ENCODE measurements around the gene PSMG3.

The PSMG3 gene

GRCh38 chr7:1591876-1592275, 22.0 kb upstream of the PSMG3 start:
- no peak overlapping the region for H3K4me3 ChIP-seq (ENCODE audit: low read depth, low read length)
- no peak for TF ChIP-seq CTCF (IDR thresholded peaks at IDR 0.05; ENCODE audit: low read depth, low read length)

GRCh38 chr7:1591396-1591795, 21.6 kb upstream of the PSMG3 start:
- TF ChIP-seq CTCF (IDR thresholded peaks at IDR 0.05; ENCODE audit: low read depth, low read length) = no peak
- H3K4me3 ChIP-seq (ENCODE audit: low read depth, low read length) = no peak overlapping the region

GRCh38 chr7:1590887-1591286, 21.1 kb upstream of the PSMG3 start:
- no peak for TF ChIP-seq CTCF (IDR thresholded peaks at IDR 0.05; ENCODE audit: low read depth, low read length)
- no peak overlapping the region for H3K4me3 ChIP-seq (ENCODE audit: low read depth, low read length)

DNA sequence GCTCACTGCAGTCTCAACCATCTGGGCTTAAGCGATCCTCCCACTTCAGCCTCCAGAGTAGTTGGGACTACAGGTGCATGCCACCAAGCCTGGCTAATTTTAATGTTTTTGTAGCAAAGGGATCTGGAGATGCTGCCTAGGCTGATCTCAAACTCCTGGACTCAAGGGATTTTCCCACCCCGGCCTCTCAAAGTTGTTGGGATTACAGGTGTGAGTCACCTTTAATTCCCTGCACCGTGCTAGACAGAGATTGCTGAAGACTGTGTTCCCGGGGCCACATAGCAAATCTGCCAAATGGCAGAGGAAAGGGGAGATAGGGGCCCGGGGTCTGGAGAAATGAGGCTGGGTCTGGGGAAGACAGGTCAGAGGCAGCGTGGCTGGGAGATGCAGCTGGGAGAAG, 20.6 kb upstream of the PSMG3 start:
- TF ChIP-seq CTCF (IDR thresholded peaks at IDR 0.05; ENCODE audit: low read depth, low read length) = no peak
- H3K4me3 ChIP-seq (ENCODE audit: low read depth, low read length) = no peak overlapping the region

DNA sequence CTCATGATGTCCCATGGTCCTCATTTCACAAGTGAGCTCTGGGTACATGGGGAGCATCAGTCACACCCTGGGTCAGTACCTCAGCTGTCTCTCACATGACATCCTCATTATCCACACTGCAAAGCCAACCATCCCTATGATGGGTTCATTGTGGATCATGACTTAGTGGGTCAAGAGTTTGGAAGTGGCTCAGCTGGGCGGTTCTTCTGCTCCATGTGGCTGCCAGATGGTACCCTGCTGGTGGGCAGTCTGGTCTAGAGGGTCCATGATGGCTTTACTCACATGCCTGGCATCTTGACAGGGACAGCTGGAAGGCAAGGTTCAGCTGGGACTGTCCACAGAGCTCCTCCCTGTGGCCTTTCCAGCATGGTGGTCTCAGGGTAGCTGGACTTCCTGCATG, 19.1 kb upstream of the PSMG3 start:
- no peak for TF ChIP-seq CTCF (IDR thresholded peaks at IDR 0.05; ENCODE audit: low read depth, low read length)
- no peak overlapping the region for H3K4me3 ChIP-seq (ENCODE audit: low read depth, low read length)

- no peak for TF ChIP-seq CTCF (IDR thresholded peaks at IDR 0.05; ENCODE audit: low read depth, low read length)
These were observed 17.9 kb upstream of the PSMG3 start for GRCh38 chr7:1587738-1588137.

DNA sequence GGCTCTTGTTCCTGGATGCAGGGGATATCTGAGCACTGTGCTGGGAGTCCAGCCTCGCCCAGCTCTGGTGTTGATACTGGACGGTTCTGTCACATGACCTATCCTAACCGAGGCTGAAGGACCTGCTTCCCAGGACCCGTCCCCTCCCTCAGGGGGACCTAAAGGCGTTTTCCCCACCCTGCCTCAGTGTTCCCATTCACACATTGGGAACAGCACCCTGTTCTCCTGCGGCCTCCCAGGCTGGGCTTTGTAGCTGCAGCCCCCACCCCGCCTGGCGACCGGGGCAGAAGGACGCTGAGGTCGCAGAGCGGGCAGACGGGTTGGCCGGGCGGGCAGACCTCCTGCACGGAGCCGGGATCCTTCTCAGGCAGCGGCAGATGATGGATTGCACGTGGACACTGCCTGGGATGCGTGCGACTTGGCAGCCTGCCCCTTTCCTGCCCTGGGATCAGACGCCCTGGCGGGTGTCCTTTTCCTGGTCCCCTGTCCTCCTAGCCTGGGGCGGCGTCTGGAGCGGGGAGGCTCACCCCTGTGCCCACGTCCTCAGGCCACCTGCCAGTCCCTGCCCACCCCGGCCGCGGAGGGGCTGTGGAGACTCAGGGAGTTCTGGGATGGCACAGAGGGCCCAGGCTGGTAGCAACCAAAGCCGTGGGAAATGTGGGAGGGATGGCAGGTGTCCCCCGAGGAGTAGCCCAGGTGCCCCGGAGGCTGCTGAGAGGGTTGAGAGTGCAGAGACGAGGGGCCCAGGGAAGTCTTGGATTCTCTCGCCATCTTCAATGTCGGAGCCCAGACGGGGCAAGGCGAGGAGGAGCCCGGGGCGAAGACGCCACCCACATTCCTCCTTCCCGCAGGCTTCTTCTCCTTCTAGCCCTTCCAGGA, 17.2 kb upstream of the PSMG3 start:
- no peak for TF ChIP-seq CTCF (IDR thresholded peaks at IDR 0.05; ENCODE audit: low read depth, low read length)

More at GRCh38 chr7:1587738-1588137, 17.9 kb upstream of the PSMG3 start:
- H3K4me3 ChIP-seq (ENCODE audit: low read depth, low read length) = no peak overlapping the region

More for the DNA sequence above, 17.2 kb upstream of the PSMG3 start:
- H3K4me3 ChIP-seq (ENCODE audit: low read depth, low read length) = no peak overlapping the region

Measured in WI38 (cell line).